ENCODE results near the gene RFX4.

- TF ChIP-seq CTCF (IDR thresholded peaks at IDR 0.05), result no peak
- TF ChIP-seq POLR2A (IDR thresholded peaks at IDR 0.05), result no peak
These were observed 130.0 kb downstream of the RFX4 start for GRCh38 chr12:106712768-106713167.
